ENCODE data around the gene SEMA3B. TPM values are rescaled to one million over a fixed set of nuclear protein-coding genes. Genes with fewer than 3 reads are reported as not detected.
A peak's percentile ranks its signal among the peaks of the same experiment; 100 is the strongest.

SEMA3B gene
- polyA plus RNA-seq, 3 donors: 0.56 TPM; not detected in 2

- Histone ChIP-seq H3K36me3 (replicated peaks in 1 of 2; ENCODE audit: control insufficient read depth in 1 of 2, insufficient read depth in 2 of 2, low read length in 2 of 2) (no peaks in the 10 kb centered on the region), H3K4me3 (replicated peaks in 1 of 3; ENCODE audit: low read depth in 2 of 3, low read length in 3 of 3) (peak overlapping the region; percentile 40 to 94 (median 57)), H3K9ac (ENCODE audit: insufficient read depth, low read length, poor library complexity, severe bottlenecking) (peak overlapping the region; percentile 85), H4K20me1 (ENCODE audit: insufficient read depth, low read length) (no peaks in the 10 kb centered on the region), H2AFZ (ENCODE audit: insufficient read depth, low read depth, low read length, poor library complexity, severe bottlenecking) (peak overlapping the region; percentile 77), H3K9me3 (replicated peaks in 1 of 2; ENCODE audit: control insufficient read depth in 1 of 2, insufficient read depth in 1 of 2, low read length in 2 of 2) (no peaks in the 10 kb centered on the region), H3K79me2 (ENCODE audit: insufficient read depth, low read length) (peaks cover 39% of the 10 kb centered on the region), H3K4me2 (replicated peaks; ENCODE audit: extremely low read depth, low read length, poor library complexity, severe bottlenecking) (peak overlapping the region; percentile 77), H3K27me3 (ENCODE audit: control insufficient read depth in 2 of 2, insufficient read depth in 2 of 2, low read length in 2 of 2) (no peaks in the 10 kb centered on the region), H3K4me1 (ENCODE audit: control insufficient read depth in 1 of 2, insufficient read depth in 2 of 2, low read length in 2 of 2) (peaks cover 32 to 37% of the 10 kb centered on the region in 2 donors), H3K27ac (ENCODE audit: low read depth in 1 of 2, low read length in 2 of 2) (peak overlapping the region; percentile 99 to 100)
- 27% methylated on average over 11 of the region's 12 CpGs for WGBS (ENCODE audit: insufficient coverage)
- Mint-ChIP-seq H3K36me3 (peaks cover 2 to 11% of the 10 kb centered on the region in 2 donors), H3K27me3 (ENCODE audit: low read depth in 3 of 3) (no peaks in the 10 kb centered on the region), H3K4me3 (peak overlapping the region; percentile 64 to 84), H3K27ac (peak overlapping the region; percentile 99), H3K9me3 (no peaks in the 10 kb centered on the region), H3K4me1 (peaks cover 37% of the 10 kb centered on the region)
- TF ChIP-seq, protein P1, sequence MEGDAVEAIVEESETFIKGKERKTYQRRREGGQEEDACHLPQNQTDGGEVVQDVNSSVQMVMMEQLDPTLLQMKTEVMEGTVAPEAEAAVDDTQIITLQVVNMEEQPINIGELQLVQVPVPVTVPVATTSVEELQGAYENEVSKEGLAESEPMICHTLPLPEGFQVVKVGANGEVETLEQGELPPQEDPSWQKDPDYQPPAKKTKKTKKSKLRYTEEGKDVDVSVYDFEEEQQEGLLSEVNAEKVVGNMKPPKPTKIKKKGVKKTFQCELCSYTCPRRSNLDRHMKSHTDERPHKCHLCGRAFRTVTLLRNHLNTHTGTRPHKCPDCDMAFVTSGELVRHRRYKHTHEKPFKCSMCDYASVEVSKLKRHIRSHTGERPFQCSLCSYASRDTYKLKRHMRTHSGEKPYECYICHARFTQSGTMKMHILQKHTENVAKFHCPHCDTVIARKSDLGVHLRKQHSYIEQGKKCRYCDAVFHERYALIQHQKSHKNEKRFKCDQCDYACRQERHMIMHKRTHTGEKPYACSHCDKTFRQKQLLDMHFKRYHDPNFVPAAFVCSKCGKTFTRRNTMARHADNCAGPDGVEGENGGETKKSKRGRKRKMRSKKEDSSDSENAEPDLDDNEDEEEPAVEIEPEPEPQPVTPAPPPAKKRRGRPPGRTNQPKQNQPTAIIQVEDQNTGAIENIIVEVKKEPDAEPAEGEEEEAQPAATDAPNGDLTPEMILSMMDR (IDR thresholded peaks at IDR 0.05): no peak
- intact Hi-C loops (cut with micrococcal nuclease): loop anchor here (2.0 to 5.0 kb wide), 2 partner anchors 21 to 37 kb away; no protein-coding TSS in a partner anchor
- peak; percentile 89 to 94 (median 91) for DNase-seq
Measured at GRCh38 chr3:50299929-50300680, 31.2 kb downstream of the SEMA3B start.

- no peaks in the 10 kb centered on the region for H3K27me3 ChIP-seq (ENCODE audit: control insufficient read depth in 2 of 2, insufficient read depth in 2 of 2, low read length in 2 of 2)
- peaks cover 32 to 37% of the 10 kb centered on the region in 2 donors for H3K4me1 ChIP-seq (ENCODE audit: control insufficient read depth in 1 of 2, insufficient read depth in 2 of 2, low read length in 2 of 2)
- no peaks in the 10 kb centered on the region for H3K9me3 ChIP-seq (replicated peaks in 1 of 2; ENCODE audit: control insufficient read depth in 1 of 2, insufficient read depth in 1 of 2, low read length in 2 of 2)
- Mint-ChIP-seq H3K9me3 (no peaks in the 10 kb centered on the region), H3K4me1 (peaks cover 37% of the 10 kb centered on the region), H3K27me3 (ENCODE audit: low read depth in 3 of 3) (no peaks in the 10 kb centered on the region), H3K4me3 (peak overlapping the region; percentile 55 to 64), H3K27ac (peak overlapping the region; percentile 99), H3K36me3 (peaks cover 2 to 10% of the 10 kb centered on the region in 2 donors)
- peak overlapping the region; percentile 77 for H3K4me2 ChIP-seq (replicated peaks; ENCODE audit: extremely low read depth, low read length, poor library complexity, severe bottlenecking)
- 85% methylated on average over 5 of the region's 6 CpGs for WGBS (ENCODE audit: insufficient coverage)
- TF ChIP-seq, protein P1 (IDR thresholded peaks at IDR 0.05): no peak
- intact Hi-C loops (cut with micrococcal nuclease): no loop called here
- H2AFZ ChIP-seq (ENCODE audit: insufficient read depth, low read depth, low read length, poor library complexity, severe bottlenecking): peak overlapping the region; percentile 77
- H3K36me3 ChIP-seq (replicated peaks in 1 of 2; ENCODE audit: control insufficient read depth in 1 of 2, insufficient read depth in 2 of 2, low read length in 2 of 2): no peaks in the 10 kb centered on the region
- peak overlapping the region; percentile 99 to 100 for H3K27ac ChIP-seq (ENCODE audit: low read depth in 1 of 2, low read length in 2 of 2)
- no peak for DNase-seq
- H3K4me3 ChIP-seq (replicated peaks in 1 of 3; ENCODE audit: low read depth in 2 of 3, low read length in 3 of 3): peak overlapping the region in 1 of 3 experiments; percentile 94
- H4K20me1 ChIP-seq (ENCODE audit: insufficient read depth, low read length): no peaks in the 10 kb centered on the region
- peak overlapping the region; percentile 85 for H3K9ac ChIP-seq (ENCODE audit: insufficient read depth, low read length, poor library complexity, severe bottlenecking)
- H3K79me2 ChIP-seq (ENCODE audit: insufficient read depth, low read length): peaks cover 39% of the 10 kb centered on the region
Measured at GRCh38 chr3:50300681-50301254, 31.8 kb downstream of the SEMA3B start.

Data from CD14-positive monocyte (primary cell).